T-helper 1 cell treated with Interleukin-12 subunit alpha and Interleukin-12 subunit beta and Interleukin-4 antibody, amounts not matched to agents 30 ng/mL and 1 ng/mL, for 36 hours (primary cell): Measurements from ENCODE around the gene IFT172. TPM values are rescaled to one million over a fixed set of nuclear protein-coding genes. Genes with fewer than 3 reads are reported as not detected.

Experiments used
- intact Hi-C: fragments of 100-400 bp; cut with micrococcal nuclease; formaldehyde crosslinking; loops from one replicate; pipeline ENCODE4 v1.15.1; 2024
- total RNA-seq: library from RNA; stranded (reverse); gene quantifications from 2 replicates; pipeline ENCODE4 v1.2.3, GENCODE V29; 2022

The IFT172 gene
- total RNA-seq, 1 donor from 2014 or later, result 9.7 TPM

DNA sequence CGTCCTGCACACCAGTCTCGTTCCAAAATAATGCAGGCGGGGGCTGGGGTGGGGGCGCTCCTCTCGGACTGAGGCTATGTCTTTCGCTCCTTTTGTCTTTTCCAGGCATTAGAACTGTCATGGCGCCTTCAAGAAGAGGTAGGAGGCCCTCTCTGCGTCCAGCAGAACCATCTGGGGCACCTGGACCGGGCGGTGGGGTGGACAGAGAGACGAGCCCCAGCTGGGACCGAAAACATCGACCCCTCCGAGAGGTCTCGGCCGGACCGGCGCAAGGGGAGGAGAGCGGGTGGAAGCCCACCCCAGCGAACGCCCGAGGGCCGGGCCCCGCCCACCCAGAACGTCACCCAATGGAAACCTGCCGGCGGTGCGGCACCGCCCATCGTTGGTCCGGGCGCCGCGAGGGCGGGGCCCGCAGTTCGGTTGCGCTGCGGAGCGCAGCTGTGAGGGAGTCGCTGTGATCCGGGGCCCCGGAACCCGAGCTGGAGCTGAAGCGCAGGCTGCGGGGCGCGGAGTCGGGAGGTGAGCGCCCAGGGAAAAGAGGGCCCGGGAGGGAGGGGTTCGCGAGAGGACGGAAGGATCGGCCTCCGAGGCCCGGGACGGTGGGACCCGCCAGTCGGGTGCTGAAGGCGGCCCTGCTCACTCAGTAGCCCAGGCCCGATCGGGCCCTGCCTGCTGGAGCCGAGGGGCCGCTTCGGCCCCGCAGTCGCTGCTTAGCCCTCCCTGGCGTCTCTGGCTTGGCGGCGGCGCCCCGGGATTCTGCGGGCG lies 61.1 kb downstream of the IFT172 start, which contains the start of gene NRBP1:
Gene NRBP1, plus strand, starts transcription at position 419 of the 765 bp plus-strand sequence. CDS start 4,643 bp downstream, outside the sequence.
- intact Hi-C loops, result loop anchor here (1.0 to 5.0 kb wide), 12 partner anchors 19 to 1324 kb away; partner anchors contain the start of genes CAD, EIF2B4, GTF3C2 and IFT172

DNA sequence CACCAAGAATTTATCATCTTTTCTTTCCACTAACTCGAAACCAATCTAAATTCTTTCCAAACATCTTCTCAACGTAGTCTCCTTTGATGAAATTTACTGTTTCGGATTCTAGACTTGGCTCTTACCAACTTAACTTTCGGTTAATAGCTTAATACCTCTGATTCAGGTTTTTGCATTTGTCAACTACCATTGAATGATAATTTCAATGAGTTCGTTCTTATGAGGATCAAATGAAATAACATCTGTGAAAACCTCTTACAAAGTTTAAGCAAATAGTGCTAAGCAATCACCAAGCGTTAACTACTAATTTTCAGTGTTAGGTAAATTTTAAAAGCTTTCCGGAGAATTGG lies 61.7 kb downstream of the IFT172 start:
- intact Hi-C loops, result loop anchor here (1.0 to 5.0 kb wide), 12 partner anchors 19 to 1324 kb away; partner anchors contain the start of genes CAD, EIF2B4, GTF3C2 and IFT172

DNA sequence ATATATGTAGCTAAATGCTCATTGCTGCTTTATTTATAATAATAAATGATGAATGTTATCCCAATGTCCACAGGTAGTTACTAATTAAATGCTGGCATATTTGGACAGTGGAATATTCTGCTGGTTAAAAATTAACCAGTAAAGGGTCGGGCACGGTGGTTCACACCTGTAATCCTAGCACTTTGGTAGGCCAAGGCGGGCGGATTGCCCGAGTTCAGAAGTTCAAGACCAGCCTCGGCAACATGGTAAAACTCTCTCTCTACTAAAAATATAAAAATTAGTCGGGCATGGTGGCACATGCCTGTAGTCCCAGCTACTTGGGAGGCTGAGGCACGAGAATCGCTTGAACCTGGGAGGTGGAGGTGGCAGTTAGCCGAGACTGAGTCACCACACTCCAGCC lies 64.5 kb downstream of the IFT172 start:
- intact Hi-C loops, result loop anchor here (5.0 kb wide), 2 partner anchors 257 to 1327 kb away; partner anchors contain the start of gene PPP1CB

DNA sequence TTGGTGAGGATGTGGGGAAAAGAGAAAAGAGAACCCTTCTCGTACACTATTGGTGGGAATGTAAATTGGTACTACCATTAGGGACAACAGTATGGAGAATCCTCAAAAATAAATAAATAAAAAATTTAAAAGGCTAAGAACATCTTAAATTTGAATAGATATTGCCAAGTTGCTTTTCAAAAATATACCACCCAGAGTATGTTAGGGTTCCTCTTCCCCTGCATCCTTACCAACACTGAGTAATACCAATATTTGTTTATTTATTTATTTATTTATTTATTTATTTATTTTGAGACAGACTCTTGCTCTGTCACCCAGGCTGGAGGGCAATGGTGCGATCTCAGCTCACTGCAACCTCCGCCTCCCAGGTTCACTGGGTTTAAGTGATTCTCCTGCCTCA lies 66.6 kb downstream of the IFT172 start:
- intact Hi-C loops, result no loop called here

DNA sequence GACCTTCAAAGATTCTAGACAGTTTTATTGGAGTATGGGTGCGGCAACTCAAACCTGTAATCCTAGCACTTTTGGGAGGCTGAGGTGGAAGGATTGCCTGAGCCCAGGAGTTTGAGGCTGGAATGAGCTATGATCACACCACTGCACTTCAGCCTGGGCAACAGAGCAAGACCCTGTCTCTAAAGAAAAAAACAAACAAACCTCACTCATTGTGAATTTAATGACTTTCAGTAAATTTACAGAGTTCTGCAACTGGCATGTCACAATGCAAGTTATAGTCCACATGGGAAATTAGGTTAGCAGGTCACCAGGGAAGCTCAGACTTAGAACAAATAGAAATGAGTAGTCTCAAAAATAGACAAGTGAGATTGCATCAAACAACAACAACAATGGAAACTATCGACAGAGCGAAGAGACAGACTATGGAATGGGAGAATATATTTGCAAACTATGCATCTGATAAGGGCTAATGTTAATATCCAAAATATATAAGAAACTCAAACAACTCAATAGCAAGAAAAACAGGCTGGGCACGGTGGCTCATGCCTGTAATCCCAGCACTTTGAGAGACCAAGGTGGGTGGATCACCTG lies 67.8 kb downstream of the IFT172 start:
- intact Hi-C loops, result no loop called here

DNA sequence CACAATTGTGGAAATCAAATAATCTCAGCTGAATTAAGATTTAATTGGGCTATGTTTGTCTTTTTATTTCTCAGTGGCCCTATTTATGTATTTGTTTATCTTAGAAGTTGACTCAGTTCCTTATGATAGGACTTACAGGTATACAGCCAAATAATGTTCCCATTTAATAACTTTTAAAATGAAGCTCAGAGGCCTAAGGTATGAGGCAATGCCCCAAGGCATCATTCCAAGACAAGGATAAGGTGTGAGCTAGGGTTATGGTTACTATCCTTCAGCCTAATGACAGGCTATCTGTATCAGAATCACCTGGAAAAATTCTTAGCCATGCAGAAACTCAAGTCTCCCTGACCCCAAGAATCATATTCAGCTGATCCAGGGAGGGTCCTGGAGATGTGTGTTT lies 68.5 kb downstream of the IFT172 start:
- intact Hi-C loops, result no loop called here

DNA sequence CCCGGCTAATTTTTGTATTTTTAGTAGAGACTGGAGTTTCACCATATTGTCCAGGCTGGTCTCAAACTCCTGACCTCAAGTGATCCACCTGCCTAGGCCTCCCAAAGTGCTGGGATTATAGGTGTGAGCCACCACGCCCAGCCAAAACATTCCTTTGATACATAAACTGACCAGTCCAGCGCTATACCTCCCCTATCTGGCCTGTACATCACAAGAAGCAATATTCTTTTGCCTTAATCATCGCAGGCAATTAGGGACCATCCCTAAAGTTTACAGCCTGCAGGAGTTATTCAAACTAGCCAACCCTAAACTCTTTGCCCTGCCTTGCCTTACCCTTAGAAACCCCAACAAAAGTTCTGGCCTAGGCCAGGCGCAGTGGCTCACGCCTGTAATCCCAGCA lies 73.4 kb downstream of the IFT172 start:
- intact Hi-C loops, result no loop called here

DNA sequence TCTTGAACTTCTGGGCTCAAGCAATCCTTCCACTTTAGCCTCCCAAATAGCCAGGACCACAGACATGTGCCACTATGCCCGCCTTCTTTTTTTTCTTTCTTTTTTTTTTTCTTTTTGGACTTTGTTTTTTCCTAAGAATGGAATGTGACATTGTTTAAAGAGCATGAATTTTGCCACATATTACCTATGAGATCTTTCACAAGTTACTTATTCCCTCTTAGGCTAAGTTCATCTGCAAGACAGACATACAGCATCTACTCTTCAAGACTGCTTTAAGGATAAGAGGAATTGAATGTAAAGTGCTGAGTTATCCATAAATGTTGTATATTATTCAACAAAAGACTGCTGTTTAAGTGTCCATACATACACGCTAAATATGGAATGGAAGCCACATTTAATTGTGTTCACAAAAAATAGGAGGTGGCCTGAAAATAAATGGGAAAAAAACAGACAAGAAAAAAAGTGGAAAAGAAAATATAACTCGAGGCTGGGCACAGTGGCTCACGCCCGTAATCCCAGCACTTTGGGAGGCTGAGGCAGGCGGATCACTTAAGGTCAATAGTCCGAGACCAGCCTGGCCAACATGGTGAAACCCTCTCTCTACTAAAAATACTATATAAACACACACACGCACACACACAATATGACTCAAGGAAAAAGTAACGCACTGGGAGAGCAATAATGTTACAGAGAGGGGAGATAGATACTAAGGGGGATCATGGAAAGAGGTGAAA lies 77.0 kb downstream of the IFT172 start:
- intact Hi-C loops, result no loop called here

DNA sequence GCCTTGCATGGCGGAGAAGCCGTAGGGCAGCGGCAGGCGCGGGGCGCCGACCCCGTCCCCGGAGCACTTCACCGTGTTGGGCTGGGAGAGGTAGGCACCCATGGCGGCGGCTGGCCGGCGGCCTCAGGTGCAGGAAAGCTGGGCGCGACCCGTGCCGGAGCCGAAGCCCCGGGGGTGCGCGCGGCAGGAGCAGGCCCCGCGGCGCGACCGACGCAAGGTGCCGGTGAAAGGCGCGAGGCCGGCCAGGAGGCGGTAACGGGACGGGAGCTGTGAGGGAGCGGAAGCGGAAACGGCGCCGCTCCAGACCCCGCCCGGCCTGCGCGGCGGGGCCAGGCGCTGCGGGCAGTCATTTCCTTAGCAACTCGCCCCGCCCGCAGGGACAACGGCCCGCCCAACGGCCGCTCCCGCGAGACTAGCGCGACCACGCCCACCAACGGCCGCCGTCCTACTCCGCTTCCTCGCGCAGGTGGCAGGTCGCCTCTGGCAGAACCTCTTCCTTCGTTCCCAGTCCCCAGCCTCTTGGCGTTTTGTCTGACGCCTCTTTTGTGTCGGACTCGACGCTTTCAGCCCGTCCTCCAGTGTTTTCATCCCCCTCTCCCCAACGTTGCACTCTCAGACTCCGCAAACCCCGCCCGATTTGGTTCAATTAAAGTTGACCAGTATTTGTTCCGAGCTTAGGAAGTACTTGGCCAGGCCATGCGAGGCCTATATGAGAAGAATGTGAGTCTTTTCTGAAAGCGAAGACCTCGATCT lies 80.0 kb downstream of the IFT172 start, which contains the start of gene PPM1G:
Gene PPM1G, minus strand, starts transcription at position 271 of the 753 bp plus-strand sequence. Its CDS starts 169 bp downstream, at position 102.
- intact Hi-C loops, result loop anchor here (1.0 to 10.0 kb wide), 13 partner anchors 17 to 1062 kb away; partner anchors contain the start of genes ADGRF3, AGBL5, ATRAID and CAD

DNA sequence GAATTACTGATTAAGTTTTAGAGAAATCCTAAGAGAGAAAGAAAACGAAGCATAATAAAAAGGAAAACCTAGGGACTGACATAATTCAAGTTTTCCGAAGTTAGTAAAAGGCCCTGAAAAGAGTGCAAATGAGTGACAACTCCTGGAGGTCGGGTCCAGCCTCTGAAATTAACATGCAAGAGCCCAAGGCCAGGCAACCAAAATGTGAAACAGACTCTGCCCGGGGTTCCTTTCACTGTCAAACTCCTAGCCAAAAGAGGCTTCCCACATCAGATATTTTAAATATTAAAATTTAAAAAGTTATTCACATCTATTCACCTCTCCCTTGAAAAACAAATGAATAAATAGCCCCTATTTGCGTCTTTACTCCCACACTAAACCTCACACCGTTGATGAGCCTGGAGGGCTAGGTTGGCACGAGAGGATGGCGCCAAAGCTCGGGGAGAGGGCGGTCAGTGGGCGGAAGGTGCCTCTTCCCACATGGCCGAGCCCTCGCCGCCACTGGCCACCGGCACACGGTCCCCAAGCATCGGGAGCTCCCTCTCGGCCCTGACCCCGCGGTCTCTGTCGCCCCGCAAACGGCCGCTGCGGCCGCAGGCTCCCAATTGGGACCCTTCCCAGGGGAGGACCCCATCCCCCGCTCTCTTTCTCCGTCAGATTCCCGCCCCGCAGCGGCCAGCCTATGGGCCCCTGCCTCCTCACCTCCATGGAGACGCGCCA lies 80.8 kb downstream of the IFT172 start:
- intact Hi-C loops, result loop anchor here (1.0 to 10.0 kb wide), 13 partner anchors 16 to 1061 kb away; partner anchors contain the start of genes ADGRF3, AGBL5, ATRAID and CAD

DNA sequence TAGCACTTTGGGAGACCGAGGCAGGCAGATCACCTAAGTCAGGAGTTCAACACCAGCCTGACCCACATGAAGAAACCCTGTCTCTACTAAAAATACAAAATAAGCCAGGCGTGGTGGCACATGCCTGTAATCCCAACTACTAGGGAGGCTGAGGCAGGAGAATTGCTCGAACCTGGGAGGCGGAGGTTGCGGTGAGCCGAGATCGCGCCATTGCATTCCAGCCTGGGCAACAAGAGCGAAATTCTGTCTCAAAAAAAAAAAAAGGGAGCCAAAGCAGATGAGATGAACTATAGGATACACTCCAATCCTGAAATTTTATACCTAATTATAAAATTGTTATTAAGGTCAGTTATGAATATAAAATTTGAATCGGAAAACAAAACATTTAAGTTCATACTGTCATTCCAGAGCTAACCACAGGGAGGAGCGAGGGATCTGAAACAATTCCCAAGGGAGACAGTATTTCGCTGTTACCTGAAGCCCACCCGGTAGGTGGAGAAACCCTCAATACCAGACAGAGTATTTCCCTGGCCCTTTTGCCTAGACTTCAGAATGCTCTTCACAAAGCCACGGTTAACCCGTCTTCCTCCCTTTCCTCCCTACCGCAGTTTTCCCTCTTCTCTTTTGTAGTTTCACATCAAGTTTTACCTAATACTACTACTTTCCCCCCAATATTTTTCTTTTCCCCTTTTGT lies 81.6 kb downstream of the IFT172 start:
- intact Hi-C loops, result loop anchor here (2.0 to 10.0 kb wide), 3 partner anchors 15 to 1061 kb away; partner anchors contain the start of genes ADGRF3, ATRAID, CAD and SELENOI

DNA sequence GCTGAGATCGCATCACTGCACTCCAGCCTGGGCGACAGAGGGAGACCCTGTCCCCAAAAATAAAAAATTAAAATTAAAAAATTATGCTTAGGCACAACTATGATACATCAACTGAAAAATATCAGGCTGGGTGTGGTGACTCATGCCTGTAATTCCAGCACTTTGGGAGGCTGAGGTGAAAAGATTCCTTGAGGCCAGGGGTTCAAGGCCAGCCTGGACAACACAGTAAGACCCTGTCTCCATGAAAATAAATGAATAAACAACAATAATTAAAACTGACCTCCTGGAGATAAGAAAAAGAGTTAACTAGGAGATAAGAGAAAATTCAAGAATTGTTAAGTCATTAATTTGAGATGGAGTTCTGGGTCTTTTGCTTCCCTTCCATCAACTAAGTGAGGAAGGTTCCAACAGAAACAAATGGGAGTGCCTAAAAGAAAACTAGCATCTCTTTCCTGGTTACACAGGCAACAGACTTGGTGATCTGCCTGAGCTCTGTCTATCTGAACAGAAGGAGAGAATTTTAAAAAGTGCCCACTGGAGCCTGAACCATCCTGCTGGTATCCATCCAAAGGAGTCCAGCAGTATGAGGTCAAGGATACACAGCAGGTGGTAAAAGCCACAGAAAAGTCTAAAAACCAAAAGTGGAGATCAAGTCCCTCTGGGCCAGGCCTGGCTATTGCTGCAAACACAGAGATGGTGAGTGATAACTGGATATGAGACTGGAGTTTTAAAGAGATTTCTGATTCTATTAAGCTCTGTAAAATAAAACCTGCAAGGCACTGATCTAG lies 89.0 kb downstream of the IFT172 start:
- intact Hi-C loops, result loop anchor here (10.0 kb wide), 1 partner anchor 186 kb away; the partner anchor contains the start of genes ATRAID, CAD and SLC5A6

DNA sequence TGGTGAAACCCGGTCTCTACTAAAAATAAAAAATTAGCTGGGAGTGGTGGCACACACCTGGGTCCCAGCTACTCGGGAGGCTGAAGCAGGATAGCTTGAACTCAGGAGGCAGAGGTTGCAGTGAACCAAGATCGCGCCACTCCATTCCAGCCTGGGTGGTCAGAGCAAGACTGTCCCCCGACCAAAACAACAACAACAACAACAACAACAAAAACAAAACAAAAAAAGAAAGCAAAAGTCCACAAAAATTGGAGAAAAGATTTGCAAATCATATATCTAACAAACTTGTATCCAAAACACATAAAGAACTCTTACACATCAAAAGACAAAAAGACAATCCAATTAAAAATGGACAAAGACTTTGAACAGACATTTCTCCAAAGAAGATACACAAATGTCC lies 90.6 kb downstream of the IFT172 start:
- intact Hi-C loops, result no loop called here

Other genes with a start within 250 kb of the IFT172 start
- 0.64 and 0.68 TPM in 2 replicates for gene SLC30A3, start 226.7 kb downstream of the IFT172 start, total RNA-seq
- gene DNAJC5G, start 214.3 kb downstream of the IFT172 start, total RNA-seq, result not detected in 2 replicates
- gene TRIM54, start 207.3 kb downstream of the IFT172 start, total RNA-seq, result 0.10 TPM in 1 of 2 replicates, not detected in the other
- 1.6 and 2.6 TPM in 2 replicates for gene UCN, start 181.3 kb downstream of the IFT172 start, total RNA-seq
- 97.0 and 105 TPM in 2 replicates for gene MPV17, start 166.6 kb downstream of the IFT172 start, total RNA-seq
- 70.0 and 77.4 TPM in 2 replicates for gene GTF3C2, start 133.0 kb downstream of the IFT172 start, total RNA-seq
- 48.3 and 48.7 TPM in 2 replicates for gene EIF2B4, start 119.4 kb downstream of the IFT172 start, total RNA-seq
- 128 and 129 TPM in 2 replicates for gene SNX17, start 119.1 kb downstream of the IFT172 start, total RNA-seq
- 19.7 and 20.2 TPM in 2 replicates for gene ZNF513, start 109.0 kb downstream of the IFT172 start, total RNA-seq
- gene PPM1G, start 80.2 kb downstream of the IFT172 start, total RNA-seq, result 102 and 105 TPM in 2 replicates
- gene NRBP1, start 61.1 kb downstream of the IFT172 start, total RNA-seq, result 100 and 104 TPM in 2 replicates
- 4.8 and 5.5 TPM in 2 replicates for gene KRTCAP3, start 47.4 kb downstream of the IFT172 start, total RNA-seq
- not detected in 2 replicates for gene FNDC4, start 5.5 kb upstream of the IFT172 start, total RNA-seq
- gene GCKR, start 7.1 kb upstream of the IFT172 start, total RNA-seq, result not detected in 2 replicates
- 36.8 and 39.1 TPM in 2 replicates for gene ZNF512, start 93.3 kb upstream of the IFT172 start, total RNA-seq
- 1.0 and 2.2 TPM in 2 replicates for gene CCDC121, start 139.3 kb upstream of the IFT172 start, total RNA-seq
- gene GPN1, start 139.3 kb upstream of the IFT172 start, total RNA-seq, result 46.4 and 49.9 TPM in 2 replicates
- gene SUPT7L, start 173.9 kb upstream of the IFT172 start, total RNA-seq, result 38.6 and 39.6 TPM in 2 replicates
- 28.6 and 30.1 TPM in 2 replicates for gene SLC4A1AP, start 174.1 kb upstream of the IFT172 start, total RNA-seq